ENCODE data around the gene S100A16.

The S100A16 gene

GRCh38 chr1:153616144-153616916, 3.4 kb upstream of the S100A16 start, which contains the start of gene S100A14:
TSS of gene S100A14 (minus strand) at chr1:153616325. CDS start at chr1:153615858, 467 bp downstream.
- FAIRE-seq (no peak), DNase-seq (ENCODE audit: low spot score) (no peak)

DNA sequence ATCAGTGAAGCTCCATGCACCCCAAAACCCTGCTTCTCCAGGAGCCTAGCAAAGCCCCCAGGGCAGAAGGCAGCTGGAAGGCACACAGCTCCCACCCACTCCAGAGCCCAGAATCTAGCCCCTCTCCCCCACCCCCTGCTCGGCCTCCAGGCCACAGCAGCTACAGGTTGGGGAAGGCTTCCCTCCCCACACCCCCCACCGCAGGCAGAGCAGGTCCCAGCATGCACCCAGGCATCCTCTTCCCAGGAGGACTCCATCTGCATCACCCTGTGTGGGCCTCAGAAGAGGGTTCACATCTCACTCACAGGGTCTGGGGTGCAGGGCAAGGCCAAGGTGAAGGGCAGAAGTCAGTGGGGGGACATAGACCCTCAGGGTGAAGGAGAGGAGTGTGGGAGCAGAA, 2.5 kb upstream of the S100A16 start:
- FAIRE-seq = no peak
- no peak for DNase-seq (ENCODE audit: low spot score)

- FAIRE-seq (no peak), DNase-seq (ENCODE audit: low spot score) (no peak)
Measured at GRCh38 chr1:153614906-153615305, 2.0 kb upstream of the S100A16 start.

DNA sequence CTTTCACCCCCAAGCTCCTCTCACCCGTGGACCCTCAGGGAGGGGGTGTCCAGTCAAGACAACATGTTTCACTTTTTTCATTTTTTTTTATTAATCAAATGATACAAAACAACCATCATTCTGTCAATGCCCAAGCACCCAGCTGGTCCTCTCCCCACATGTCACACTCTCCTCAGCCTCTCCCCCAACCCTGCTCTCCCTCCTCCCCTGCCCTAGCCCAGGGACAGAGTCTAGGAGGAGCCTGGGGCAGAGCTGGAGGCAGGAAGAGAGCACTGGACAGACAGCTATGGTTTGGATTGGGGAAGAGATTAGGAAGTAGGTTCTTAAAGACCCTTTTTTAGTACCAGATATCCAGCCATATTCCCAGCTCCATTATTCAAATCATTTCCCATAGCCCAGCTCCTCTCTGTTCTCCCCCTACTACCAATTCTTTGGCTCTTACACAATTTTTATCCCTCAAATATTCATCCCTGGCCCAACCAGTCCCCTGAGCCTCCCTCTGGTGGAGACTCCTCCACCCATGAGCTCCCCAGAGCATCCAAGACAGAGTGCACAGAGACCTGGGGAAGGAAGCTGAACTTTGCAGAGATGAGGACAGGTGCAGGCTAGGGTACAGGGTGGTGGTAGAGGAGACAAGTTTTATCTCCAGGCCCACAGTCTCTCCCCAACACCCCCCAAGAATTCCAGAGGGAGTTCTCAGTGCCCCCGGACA, 1.4 kb upstream of the S100A16 start:
- DNase-seq (ENCODE audit: low spot score) (no peak), FAIRE-seq (no peak)

DNA sequence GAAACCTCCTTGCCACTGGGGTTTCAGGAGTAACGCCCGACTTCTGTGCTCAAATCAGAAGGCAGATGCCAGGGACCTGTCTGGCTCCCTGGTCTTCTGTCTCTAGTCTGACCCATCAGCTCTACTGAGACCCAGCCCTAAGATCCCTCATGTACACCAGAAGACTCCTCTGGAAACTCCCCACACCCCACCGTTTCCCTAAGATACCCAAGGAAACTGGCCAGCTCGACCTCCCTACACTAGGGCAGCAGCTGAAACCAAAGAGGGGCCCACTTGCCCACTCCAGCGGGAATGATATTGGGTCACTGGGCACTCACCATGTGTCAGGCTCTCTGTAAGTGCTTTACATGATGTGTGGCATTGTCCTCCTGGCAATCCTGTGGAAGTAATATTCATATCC, 469 bp upstream of the S100A16 start:
- FAIRE-seq (no peak), DNase-seq (ENCODE audit: low spot score) (no peak)

GRCh38 chr1:153612111-153612754, 704 bp downstream of the S100A16 start:
- FAIRE-seq (no peak), DNase-seq (ENCODE audit: low spot score) (no peak)

GRCh38 chr1:153611356-153611755, 1.6 kb downstream of the S100A16 start:
- DNase-seq (ENCODE audit: low spot score) (no peak), FAIRE-seq (no peak)

GRCh38 chr1:153610811-153611301, 2.1 kb downstream of the S100A16 start:
- no peak for DNase-seq (ENCODE audit: low spot score)
- FAIRE-seq = no peak

- peak; percentile 68 for DNase-seq (ENCODE audit: low spot score)
- no peak for FAIRE-seq
Measured at GRCh38 chr1:153610334-153610733, 2.6 kb downstream of the S100A16 start.

- FAIRE-seq (no peak), DNase-seq (ENCODE audit: low spot score) (no peak)
Measured at GRCh38 chr1:153609585-153609907, 3.4 kb downstream of the S100A16 start.

GRCh38 chr1:153608742-153609584, 4.0 kb downstream of the S100A16 start:
- FAIRE-seq (peak; percentile 73), DNase-seq (ENCODE audit: low spot score) (peak; percentile 96)

DNA sequence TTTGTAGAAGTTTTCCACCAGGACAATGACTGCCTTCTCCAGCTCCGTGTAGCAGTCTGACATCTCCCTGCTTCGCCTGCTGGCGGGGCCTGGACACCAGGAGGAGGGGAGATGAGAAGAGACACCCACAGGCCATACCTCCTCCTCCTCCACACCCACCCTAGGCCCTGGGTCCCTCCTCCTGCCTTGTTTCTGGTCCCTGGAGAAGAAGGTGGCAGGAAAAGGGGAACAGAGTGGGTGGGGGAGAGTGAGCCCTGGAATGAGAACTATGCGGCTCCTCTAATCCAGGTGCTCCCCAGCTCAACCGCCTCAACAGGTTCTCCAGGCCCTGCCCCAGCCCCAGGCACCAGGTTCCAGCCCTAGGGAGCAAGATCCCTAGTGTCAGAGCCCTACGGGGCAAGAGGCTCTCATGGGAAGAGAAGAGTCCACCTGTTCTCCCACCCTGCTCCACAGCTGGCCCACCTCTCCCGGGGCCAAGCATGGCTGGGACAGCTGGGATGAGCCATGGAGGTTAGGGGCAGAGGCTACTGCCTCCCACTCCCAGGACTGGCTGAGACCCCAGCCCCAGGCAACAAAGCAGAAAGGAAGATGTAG, 4.8 kb downstream of the S100A16 start:
- no peak for FAIRE-seq
- DNase-seq (ENCODE audit: low spot score) = no peak

- FAIRE-seq = no peak
- DNase-seq (ENCODE audit: low spot score) = no peak
Measured at GRCh38 chr1:153607381-153607780, 5.6 kb downstream of the S100A16 start.

DNA sequence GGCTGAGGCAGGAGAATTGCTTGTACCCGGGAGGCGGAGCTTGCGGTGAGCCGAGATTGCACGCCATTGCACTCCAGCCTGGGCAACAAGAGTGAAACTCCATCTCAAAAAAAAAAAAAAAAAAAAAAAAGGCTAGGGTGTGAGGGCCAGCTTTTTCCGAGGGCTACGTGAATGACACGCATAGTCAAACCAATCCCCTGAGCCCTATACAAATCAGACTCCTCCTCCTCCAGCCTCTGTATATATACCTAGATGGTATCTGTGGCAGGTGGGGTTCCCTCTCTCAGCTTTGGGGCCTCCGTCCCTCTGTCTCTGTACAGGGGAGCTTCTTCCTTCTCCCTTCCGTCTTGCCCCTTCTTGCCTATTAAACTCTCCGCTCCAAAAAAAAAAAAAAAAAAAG, 6.7 kb downstream of the S100A16 start:
- no peak for DNase-seq (ENCODE audit: low spot score)
- FAIRE-seq = no peak

GRCh38 chr1:153602749-153603148, 10.2 kb downstream of the S100A16 start:
- FAIRE-seq (no peak), DNase-seq (ENCODE audit: low spot score) (no peak)

GRCh38 chr1:153599847-153600246, 13.1 kb downstream of the S100A16 start:
- FAIRE-seq (no peak), DNase-seq (ENCODE audit: low spot score) (no peak)

- DNase-seq (ENCODE audit: low spot score) (no peak), FAIRE-seq (no peak)
Measured at GRCh38 chr1:153598309-153599172, 14.4 kb downstream of the S100A16 start.

DNA sequence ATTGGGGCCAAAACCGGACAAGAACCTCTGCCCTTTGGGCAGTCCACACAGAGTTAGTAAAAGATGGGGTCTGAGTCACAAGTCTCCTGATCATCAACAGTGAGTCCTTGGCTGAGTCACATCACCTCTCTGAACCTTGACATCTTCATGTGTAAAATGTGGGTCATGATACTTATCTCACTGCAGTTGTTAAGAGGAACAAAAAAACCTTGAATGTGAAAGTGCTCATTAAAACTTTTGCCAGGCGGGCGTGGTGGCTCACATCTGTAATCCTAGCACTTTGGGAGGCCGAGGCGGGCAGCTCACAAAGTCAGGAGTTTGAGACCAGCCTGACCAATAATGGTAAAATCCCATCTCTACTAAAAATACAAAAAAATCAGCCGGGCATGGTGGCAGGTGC, 15.7 kb downstream of the S100A16 start:
- DNase-seq (ENCODE audit: low spot score) (peak; percentile 80), FAIRE-seq (peak; percentile 69)

GRCh38 chr1:153592748-153593147, 20.2 kb downstream of the S100A16 start:
- no peak for DNase-seq (ENCODE audit: low spot score)
- FAIRE-seq = no peak

DNA sequence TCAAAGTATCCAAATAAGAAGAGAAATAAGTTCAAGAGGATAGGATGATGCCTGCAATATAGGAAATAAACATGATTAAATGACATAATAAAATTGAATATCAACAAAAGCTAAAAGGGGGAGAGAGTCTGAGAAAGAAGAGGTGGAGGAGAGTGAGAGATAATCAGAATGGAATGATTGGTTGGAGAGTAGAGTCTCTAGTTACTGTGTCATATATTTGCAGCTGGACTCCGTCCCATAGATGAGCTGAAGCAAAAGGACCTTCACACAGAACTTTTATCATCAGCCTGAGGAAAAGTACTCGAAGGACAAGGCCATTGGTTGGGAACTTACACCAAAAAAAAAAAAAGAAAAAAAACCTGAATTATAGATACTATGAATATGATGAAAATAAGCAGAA, 24.5 kb downstream of the S100A16 start:
- FAIRE-seq = no peak
- no peak for DNase-seq (ENCODE audit: low spot score)

All from RCC 7860 (cell line).